Small intestine (tissue), 7 donors: Measurements from ENCODE around the gene POU2F1. TPM values are rescaled to one million over a fixed set of nuclear protein-coding genes. Genes with fewer than 3 reads are reported as not detected.
"Not testable (repeated sequence)": the region's sequence is repeated elsewhere in the genome, so short reads cannot be mapped to it uniquely, and the experiment has no call there.

ENCODE experiments used
- DNase-seq, 2 donors: peaks; one replicate each; pipeline versions ENCODE4 v3.0.0 to v3.0.0-alpha.2; 2013
- FAIRE-seq: peaks from 2 replicates; lab custom pipeline; 2012; peaks lifted over from hg19 to GRCh38; lab: Jason Lieb, UNC
- H3K27ac ChIP-seq, 3 donors: one replicate each; pipeline ENCODE4 v1.5.1; 2013; ENCODE audit warnings: low read length in 2 of 3, mild to moderate bottlenecking in 2 of 3, control low read depth in 1 of 3, inconsistent platforms in 1 of 3, low read depth in 1 of 3, moderate library complexity in 1 of 3
- H3K27me3 ChIP-seq, 3 donors: one replicate each; pipeline ENCODE4 v1.6.1; 2013; ENCODE audit warnings: low read length in 3 of 3, inconsistent platforms in 1 of 3; ENCODE audit not compliant: control insufficient read depth in 3 of 3, insufficient read depth in 3 of 3
- H3K36me3 ChIP-seq, 3 donors: one replicate each; pipeline ENCODE4 v1.6.1; 2013; ENCODE audit warnings: low read length in 3 of 3, inconsistent platforms in 1 of 3, low read depth in 1 of 3, mild to moderate bottlenecking in 1 of 3, moderate library complexity in 1 of 3; ENCODE audit not compliant: control insufficient read depth in 3 of 3, insufficient read depth in 2 of 3
- H3K4me1 ChIP-seq, 3 donors: one replicate each; pipeline ENCODE4 v1.6.1; 2013; ENCODE audit warnings: low read length in 2 of 3, inconsistent platforms in 1 of 3, low read depth in 1 of 3, mild to moderate bottlenecking in 1 of 3, moderate library complexity in 1 of 3; ENCODE audit not compliant: control insufficient read depth in 3 of 3, insufficient read depth in 2 of 3
- H3K4me3 ChIP-seq, 3 donors: one replicate each; pipeline ENCODE4 v1.5.1; 2013; ENCODE audit warnings: low read length in 3 of 3, control low read depth in 1 of 3, inconsistent platforms in 1 of 3, low read depth in 1 of 3, mild to moderate bottlenecking in 1 of 3, moderate library complexity in 1 of 3
- H3K9me3 ChIP-seq, 2 donors: one replicate each; pipeline ENCODE4 v1.6.1; 2013; ENCODE audit warnings: low read depth in 1 of 2, low read length in 1 of 2; ENCODE audit not compliant: control insufficient read depth in 2 of 2, insufficient read depth in 1 of 2
- WGBS, 3 donors: extraction: QIAGEN DNeasy Blood & Tissue Kit; methylation state at CpG; one replicate each; pipeline ENCODE4 v1.1.7; 2013; 5-methylcytosine and 5-hydroxymethylcytosine counted together
- polyA plus RNA-seq, 4 donors: library from polyadenylated mRNA; stranded (reverse) in 3 of 4; unstranded in 1 of 4; fragments of 200-250 nt in 3 of 4; fragments of 120-200 nt in 1 of 4; gene quantifications; one replicate each; pipeline versions ENCODE4 v1.2.1 to v1.2.3, GENCODE V29; 2013
- donor health status: healthy with polysubstance abuse.
- donor health status: control.
- donor health status: control.
- donor health status: Bipolar disorder and iron deficiency.
- donor health status: healthy.

POU2F1 gene
- polyA plus RNA-seq, 4 donors: 0.81 to 8.9 (median 2.3) TPM

DNA sequence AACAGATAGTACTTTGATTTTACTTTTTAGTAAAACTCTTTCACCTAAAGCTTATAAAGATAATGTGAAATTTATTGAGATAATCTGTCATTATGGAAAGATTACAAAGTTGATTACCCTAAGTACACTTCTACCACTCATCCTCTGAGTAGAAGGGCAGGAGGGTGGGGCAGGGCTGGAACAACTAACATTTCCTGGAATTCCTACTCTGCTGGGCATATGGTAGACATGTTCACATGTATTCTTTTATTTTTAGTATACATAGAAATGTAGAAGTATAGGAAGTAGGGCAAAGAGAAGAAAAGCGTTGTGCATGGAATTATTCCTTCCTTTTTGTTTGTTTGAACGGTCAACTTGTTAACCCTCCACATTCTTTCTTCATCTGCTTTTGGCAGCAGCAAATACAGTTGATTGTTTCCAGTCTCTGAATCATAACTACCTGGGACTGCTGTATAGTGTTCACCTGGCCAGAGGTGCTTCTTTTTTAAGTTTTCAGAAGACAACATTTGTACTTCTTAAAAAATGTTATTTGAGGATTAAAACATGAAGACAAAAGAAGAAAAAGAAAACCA lies 85.1 kb downstream of the POU2F1 start:
- 43 to 73% (median 54%) methylated on average over 2 of the region's 2 CpGs for WGBS, 3 donors
- Histone ChIP-seq H3K27ac (no peak overlapping the region), H3K4me3 (no peak overlapping the region), H3K9me3 (no peaks in the 10 kb centered on the region), H3K27me3 (no peaks in the 10 kb centered on the region), H3K36me3 (peaks cover 0 to 2% (median 0%) of the 10 kb centered on the region in 3 donors), H3K4me1 (peaks cover 0 to 3% (median 0%) of the 10 kb centered on the region in 3 donors)
- DNase-seq (peak in 1 of 2 donors; percentile 46), FAIRE-seq (no peak)

DNA sequence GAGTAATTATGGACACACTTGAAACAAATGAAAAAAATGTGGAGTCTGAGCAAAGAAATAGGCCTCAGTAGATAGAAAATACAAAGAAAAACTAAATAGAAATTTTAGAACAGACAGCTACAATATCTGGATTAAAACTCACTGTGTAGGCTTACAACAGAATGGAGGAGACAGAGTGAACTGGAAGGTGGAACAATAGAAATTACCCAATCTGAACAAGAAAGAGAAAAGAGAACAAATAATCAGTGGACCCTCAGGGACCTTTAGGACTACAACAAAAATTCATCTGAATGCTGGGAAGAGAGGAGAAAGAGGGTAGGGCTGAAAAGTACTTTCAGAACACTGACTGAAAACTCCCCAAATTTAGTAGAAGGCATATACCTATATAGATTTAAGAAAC lies 90.0 kb downstream of the POU2F1 start:
- no peak overlapping the region for H3K27ac ChIP-seq
- H3K4me3 ChIP-seq: no peak overlapping the region
- no peaks in the 10 kb centered on the region for H3K27me3 ChIP-seq
- peaks cover 0 to 3% (median 0%) of the 10 kb centered on the region in 3 donors for H3K4me1 ChIP-seq
- no peaks in the 10 kb centered on the region for H3K36me3 ChIP-seq
- no peak for FAIRE-seq
- no peak for DNase-seq
- H3K9me3 ChIP-seq: peaks cover 0 to 4% of the 10 kb centered on the region in 2 donors

DNA sequence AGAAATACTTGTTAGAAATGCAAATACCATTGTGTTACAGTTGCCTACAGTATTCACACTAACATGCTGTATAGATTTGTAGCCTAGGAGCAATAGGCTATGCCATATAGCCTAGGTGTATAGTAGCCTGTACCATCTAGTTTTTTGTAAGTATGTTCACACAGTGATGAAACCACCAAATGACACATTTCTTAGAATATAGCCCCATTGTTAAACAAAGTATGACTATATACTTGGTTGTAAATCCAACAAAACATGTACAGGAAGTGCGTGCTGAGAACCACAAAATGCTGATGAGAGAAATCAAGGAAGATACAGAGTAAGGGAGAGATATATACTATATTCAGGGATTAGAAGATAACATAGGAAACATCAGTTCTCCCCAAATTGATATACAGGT lies 92.2 kb downstream of the POU2F1 start:
- DNase-seq (no peak), FAIRE-seq (no peak)
- peaks cover 0 to 3% (median 0%) of the 10 kb centered on the region in 3 donors for H3K36me3 ChIP-seq
- H3K4me1 ChIP-seq: no peaks in the 10 kb centered on the region
- no peak overlapping the region for H3K27ac ChIP-seq
- H3K9me3 ChIP-seq: peaks cover 0 to 16% of the 10 kb centered on the region in 2 donors
- H3K4me3 ChIP-seq: no peak overlapping the region
- 87 to 96% (median 93%) methylated on average over 1 of the region's 1 CpG for WGBS, 3 donors
- no peaks in the 10 kb centered on the region for H3K27me3 ChIP-seq

DNA sequence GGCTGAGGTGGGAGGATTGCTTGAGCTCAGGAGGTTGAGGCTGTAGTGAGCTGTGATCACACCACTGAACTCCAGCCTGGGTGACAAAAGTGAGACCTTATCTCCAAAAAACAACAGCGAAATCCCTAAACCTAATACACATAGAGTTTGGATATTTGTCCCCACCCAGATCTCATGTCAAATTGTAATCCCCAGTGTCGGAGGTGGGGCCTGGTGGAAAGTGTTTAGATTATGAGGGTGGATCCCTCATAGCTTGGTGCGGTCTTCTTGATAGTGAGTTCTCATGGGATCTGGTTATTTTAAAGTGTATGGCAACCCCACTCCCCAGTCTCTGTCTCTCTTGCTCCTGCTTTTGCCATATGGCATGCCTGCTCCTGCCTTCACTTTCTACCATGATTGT lies 94.0 kb downstream of the POU2F1 start:
- 76 to 98% (median 93%) methylated on average over 3 of the region's 3 CpGs for WGBS, 3 donors
- peaks cover 0 to 3% (median 3%) of the 10 kb centered on the region in 3 donors for H3K36me3 ChIP-seq
- no peak for FAIRE-seq
- peaks cover 0 to 32% of the 10 kb centered on the region in 2 donors for H3K9me3 ChIP-seq
- H3K4me1 ChIP-seq: no peaks in the 10 kb centered on the region
- no peak overlapping the region for H3K27ac ChIP-seq
- no peaks in the 10 kb centered on the region for H3K27me3 ChIP-seq
- DNase-seq: no peak
- H3K4me3 ChIP-seq: no peak overlapping the region

DNA sequence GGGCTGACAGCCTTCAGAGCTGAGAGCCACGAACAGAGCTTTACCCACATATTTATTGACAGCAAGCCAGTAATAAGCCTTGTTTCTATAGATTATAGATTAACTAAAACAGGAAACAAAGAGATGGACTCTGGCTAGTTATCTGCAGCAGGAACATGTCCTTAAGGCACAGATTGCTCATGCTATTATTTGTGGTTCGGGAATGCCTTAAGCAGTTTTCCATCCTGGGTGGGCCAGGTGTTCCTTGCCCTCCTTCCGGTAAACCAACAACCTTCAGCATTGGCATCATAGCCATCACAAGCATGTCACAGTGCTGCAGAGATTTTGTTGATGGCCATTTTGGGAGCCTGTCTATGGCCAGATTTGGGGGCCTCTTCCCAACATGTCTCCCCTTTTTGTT lies 96.8 kb downstream of the POU2F1 start:
- FAIRE-seq: no peak
- WGBS, 3 donors: 80 to 94% (median 81%) methylated on average over 3 of the region's 3 CpGs
- peaks cover 0 to 40% of the 10 kb centered on the region in 2 donors for H3K9me3 ChIP-seq

DNA sequence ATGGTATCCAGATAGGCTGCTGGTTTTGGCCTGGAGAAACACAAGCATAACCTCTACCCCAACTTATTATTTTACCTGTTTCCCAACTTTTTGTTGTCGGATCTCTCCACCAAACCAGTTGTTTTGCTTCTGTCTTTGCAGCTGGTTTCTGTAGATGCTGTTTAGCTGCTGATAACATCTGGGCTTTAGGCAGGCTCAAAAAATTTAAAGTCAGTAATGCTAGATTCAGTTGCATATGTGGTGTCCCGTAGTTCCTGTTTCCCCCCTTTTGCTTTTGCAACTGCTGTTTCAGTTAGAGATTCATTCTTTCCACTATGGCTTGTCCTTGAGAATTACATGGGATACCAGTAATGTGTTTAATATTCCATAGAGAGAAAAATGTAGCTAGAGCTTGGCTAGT lies 98.5 kb downstream of the POU2F1 start:
- not testable (repeated sequence) for DNase-seq, FAIRE-seq, H3K27ac ChIP-seq, H3K4me3 ChIP-seq, H3K27me3 ChIP-seq, H3K36me3 ChIP-seq, H3K4me1 ChIP-seq
- peaks cover 0 to 53% of the 10 kb centered on the region in 2 donors for H3K9me3 ChIP-seq
- 96 to 100% (median 97%) methylated on average over 2 of the region's 2 CpGs for WGBS, 3 donors

More for the DNA sequence above, 96.8 kb downstream of the POU2F1 start:
- Histone ChIP-seq H3K27ac (no peak overlapping the region), H3K4me1 (no peaks in the 10 kb centered on the region), H3K27me3 (no peaks in the 10 kb centered on the region), H3K36me3 (peaks cover 0 to 3% (median 3%) of the 10 kb centered on the region in 3 donors), H3K4me3 (no peak overlapping the region)
- no peak for DNase-seq

DNA sequence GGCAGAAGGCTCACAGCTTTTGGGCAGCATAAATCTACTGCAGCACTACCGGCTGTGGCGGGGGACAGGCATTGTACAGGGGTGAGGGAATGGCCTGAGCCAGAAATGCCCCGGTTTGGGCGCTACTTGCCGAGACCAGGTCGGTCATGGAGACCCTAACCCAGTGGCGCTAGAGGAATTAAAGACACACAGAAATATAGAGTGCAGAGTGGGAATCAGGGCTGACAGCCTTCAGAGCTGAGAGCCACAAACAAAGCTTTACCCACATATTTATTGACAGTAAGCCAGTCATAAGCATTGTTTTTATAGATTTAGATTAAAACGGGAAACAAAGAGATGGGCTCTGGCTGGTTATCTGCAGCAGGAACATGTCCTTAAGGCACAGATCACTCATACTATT lies 101.8 kb downstream of the POU2F1 start:
- Histone ChIP-seq H3K4me3 (no peak overlapping the region), H3K27me3 (no peaks in the 10 kb centered on the region), H3K4me1 (no peaks in the 10 kb centered on the region), H3K9me3 (peaks cover 0 to 41% of the 10 kb centered on the region in 2 donors), H3K27ac (no peak overlapping the region), H3K36me3 (peaks cover 4 to 6% (median 5%) of the 10 kb centered on the region in 3 donors)
- DNase-seq: no peak
- 96 to 98% (median 97%) methylated on average over 8 of the region's 8 CpGs for WGBS, 3 donors
- FAIRE-seq: no peak

DNA sequence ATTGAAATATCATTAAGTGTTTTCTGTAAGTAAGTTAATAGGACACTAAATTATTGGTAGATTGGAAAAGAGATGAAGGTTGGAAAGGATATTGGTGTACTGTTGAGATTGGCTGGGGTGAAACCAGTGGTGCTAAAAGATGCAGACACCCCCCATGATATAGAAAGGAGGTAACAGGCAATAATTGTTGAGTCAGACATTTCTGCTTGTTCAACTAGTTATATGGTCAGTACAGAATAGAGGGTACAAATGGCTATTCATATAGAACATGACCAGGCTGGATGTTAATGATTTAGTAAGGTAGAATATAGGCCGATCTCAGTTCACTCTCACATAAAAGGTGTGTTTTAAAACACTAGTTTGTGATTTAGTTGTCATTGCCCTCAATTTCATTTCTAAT lies 104.5 kb downstream of the POU2F1 start:
- no peaks in the 10 kb centered on the region for H3K27me3 ChIP-seq
- FAIRE-seq (no peak), DNase-seq (no peak)
- H3K4me1 ChIP-seq: no peaks in the 10 kb centered on the region
- WGBS, 3 donors: 100% methylated on average over 1 of the region's 1 CpG
- H3K4me3 ChIP-seq: no peak overlapping the region
- H3K36me3 ChIP-seq: peaks cover 2 to 4% (median 3%) of the 10 kb centered on the region in 3 donors
- H3K27ac ChIP-seq: no peak overlapping the region
- peaks cover 0 to 21% of the 10 kb centered on the region in 2 donors for H3K9me3 ChIP-seq
